GM12872 (cell line): ENCODE data around the gene RPGRIP1L.

Experiments
- TF ChIP-seq, protein P1 (sequence below): IDR thresholded peaks from 3 replicates; pipeline ENCODE4 v1.5.1; 2011; ENCODE audit warnings: low read depth, mild to moderate bottlenecking, low read length, moderate library complexity; ENCODE audit not compliant: insufficient read depth

The RPGRIP1L gene

DNA sequence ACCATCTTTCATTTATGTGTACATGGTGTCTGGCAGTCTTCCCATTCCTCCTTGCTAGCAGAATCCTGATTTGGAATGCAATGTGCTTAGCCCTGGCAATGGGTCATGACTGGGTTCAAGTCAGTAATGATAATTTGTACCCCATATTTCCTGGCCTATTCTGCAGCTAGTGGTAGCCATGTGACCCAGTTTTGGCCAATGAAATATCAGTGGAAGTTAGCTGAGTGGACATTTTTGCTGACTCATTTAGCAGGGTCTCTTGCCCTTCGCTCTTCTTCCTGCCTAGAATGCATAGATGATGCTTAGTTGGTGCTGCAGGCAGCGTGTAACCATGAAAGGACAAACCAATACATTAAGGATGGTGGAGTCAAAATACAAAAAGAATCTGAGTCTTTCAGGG is 121.9 kb downstream of the RPGRIP1L start:
- TF ChIP-seq, protein P1, sequence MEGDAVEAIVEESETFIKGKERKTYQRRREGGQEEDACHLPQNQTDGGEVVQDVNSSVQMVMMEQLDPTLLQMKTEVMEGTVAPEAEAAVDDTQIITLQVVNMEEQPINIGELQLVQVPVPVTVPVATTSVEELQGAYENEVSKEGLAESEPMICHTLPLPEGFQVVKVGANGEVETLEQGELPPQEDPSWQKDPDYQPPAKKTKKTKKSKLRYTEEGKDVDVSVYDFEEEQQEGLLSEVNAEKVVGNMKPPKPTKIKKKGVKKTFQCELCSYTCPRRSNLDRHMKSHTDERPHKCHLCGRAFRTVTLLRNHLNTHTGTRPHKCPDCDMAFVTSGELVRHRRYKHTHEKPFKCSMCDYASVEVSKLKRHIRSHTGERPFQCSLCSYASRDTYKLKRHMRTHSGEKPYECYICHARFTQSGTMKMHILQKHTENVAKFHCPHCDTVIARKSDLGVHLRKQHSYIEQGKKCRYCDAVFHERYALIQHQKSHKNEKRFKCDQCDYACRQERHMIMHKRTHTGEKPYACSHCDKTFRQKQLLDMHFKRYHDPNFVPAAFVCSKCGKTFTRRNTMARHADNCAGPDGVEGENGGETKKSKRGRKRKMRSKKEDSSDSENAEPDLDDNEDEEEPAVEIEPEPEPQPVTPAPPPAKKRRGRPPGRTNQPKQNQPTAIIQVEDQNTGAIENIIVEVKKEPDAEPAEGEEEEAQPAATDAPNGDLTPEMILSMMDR, result no peak

DNA sequence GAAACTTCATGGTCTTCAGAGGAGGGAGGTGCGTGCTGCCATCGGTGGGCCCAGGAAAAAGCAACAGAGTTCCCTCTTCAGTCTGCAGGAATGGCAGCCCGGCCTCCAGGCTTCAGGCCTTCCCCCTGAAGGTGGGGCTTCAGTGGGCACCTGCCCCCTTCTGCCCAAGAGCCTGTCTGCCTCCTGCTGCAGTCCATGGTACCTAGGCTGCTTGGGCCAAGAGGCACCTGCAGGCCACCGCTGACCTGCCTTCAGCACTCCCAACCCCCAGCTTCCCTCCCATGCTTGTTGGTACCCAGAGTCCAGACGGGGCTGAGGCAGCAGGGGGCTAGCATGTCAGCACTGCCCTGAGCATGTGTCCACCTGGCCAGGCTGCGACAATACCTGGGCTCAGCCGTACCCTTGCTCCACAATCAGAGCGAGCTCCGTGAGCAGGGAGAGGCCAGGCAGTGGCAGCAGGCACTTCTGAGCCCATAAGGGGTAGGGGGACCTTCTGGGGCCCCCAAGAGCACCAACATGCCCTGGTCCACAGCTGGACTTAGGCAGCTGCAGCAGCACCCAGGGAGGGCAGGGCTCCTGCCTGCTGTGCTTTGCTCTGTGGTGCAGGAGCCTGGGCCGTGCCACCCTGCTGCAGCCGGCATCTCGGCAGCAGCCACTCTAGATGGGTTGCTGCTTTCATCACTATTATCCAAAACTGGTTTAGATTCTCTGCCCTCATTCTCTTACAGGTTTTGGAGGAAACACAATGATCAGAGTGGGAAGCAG is 123.4 kb downstream of the RPGRIP1L start:
- TF ChIP-seq, protein P1, result no peak

DNA sequence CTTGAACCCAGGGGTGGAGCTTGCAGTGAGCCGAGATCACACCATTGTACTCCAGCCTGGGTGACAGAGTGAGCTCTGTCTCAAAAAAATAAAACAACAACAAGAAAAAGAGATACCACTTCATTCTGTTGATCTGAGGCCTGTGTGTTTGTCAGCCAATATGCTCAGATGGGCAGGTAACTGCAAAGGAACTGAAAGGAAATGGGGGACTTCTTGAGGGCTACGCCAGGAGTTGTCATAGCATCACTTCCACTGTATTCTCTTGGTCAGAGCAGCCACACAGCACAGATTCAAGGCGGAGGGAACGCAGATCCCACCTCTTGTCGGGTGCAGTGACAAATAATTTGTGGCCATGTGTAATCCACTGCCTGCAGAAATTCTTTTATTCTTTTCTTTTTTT is 126.8 kb downstream of the RPGRIP1L start:
- TF ChIP-seq, protein P1, result no peak

DNA sequence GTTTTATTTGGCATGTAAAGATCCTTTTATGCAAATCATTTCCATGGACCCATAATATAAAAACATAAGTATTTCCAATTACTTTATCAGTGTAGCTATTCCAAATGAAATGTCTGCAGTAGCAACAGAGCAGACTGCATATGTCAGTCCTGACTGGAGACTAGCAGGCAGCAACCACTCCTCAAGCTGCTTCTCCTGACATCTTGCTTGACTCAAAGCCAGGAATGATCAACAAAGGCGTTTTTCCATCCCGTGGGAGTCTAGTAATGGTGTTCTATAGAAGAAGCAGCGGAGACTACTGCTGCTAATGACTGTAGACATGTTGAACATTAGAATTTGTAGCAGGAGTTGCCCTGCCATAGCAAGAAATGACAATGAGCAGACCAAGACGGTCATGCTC is 127.4 kb downstream of the RPGRIP1L start:
- TF ChIP-seq, protein P1, result no peak

DNA sequence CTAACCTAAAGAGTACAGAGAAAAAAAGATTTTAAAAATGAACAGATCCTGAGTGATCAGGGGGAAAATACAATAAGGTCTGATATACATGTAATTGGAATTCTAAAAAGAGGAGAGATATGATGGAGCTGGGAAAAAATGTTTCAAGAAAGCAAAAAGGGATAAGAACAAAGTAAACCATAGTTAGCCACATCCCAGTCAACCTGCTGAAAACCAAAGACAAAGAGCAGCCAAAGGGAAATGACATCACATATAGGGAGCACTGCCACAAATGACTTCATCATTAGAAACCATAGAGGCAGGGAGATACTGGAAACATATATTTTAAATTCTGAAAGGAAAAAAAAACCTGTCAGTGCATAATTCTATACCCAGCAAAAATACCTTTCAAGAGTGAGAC is 131.9 kb downstream of the RPGRIP1L start:
- TF ChIP-seq, protein P1, result no peak

DNA sequence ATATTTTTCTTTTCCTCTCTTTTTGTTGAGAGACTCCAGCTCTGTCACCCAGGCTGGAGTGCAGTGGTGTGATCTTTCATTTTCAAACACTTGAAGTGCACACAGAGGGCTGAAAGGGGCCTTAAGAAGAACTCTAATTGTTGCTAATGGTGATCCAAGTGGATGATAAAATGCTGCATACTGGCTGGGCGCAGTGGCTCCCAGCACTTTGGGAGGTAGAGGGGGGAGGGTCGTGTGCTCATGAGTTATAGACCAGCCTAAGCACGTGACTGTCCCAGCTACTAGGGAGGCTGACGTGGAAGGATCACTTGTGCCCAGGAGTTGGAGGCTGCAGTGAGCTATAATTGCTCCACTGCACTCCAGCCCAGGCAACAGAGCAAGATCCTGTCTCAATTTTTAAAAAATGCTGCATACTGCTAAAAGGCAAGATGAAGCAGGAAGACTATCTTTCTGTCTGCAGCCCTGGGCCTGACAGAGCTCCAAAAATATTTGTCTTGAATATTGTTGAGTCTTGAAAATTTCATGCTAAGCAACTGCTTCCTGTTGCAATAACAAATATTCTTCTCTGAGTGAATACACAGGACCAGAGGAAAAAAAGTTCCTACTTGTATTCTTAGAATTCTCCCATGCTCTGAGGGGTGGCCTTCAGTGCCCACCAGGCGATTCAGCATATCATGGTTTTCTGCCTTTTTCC is 137.0 kb downstream of the RPGRIP1L start:
- TF ChIP-seq, protein P1, result no peak

DNA sequence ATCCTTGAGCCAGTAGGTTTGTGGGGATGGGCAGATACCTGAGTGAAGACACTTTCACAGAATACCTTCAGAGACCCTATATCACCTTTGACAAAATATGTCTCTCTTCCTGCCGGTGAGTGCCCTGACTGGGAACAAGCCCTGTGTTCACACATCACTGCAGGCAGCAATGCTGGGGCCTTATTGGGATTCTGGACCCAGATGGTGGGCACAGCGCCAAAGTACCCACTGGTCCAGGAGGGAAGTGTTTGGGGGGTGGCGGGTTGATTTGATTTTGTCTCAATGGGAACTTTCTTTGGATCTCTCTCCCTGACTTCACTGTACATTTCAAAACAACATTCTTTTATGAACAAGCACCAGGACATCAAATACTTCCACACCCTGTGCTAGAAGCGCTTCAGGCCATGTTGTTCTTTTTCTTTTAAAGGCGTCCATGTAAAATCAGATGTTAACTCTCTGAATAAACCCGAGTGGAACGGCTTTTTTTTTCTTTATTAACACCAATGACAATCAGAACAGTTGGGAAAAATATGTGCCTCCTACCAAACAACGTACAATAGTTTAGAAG is 138.3 kb downstream of the RPGRIP1L start:
- TF ChIP-seq, protein P1, result no peak
